Activated naive CD4-positive, alpha-beta T cell (primary cell): ENCODE measurements around the gene TK1.

ENCODE experiments used
- DNase-seq, 4 experiments: peaks; one replicate each; lab custom pipeline; 2025; lab: John Stamatoyannopoulos, UW

TK1 gene

GRCh38 chr17:78219396-78220150 is 32.7 kb upstream of the TK1 start:
- DNase-seq = no peak

- DNase-seq = no peak
These were observed 27.8 kb upstream of the TK1 start for GRCh38 chr17:78214706-78215061.

GRCh38 chr17:78214016-78214705 is 27.3 kb upstream of the TK1 start, which contains the start of gene BIRC5:
BIRC5 (plus strand) TSS chr17:78214253; CDS start chr17:78214317, 64 bp downstream.
- DNase-seq = peak; percentile 66 to 91 (median 86)

GRCh38 chr17:78211032-78211431 is 24.2 kb upstream of the TK1 start:
- no peak for DNase-seq

DNA sequence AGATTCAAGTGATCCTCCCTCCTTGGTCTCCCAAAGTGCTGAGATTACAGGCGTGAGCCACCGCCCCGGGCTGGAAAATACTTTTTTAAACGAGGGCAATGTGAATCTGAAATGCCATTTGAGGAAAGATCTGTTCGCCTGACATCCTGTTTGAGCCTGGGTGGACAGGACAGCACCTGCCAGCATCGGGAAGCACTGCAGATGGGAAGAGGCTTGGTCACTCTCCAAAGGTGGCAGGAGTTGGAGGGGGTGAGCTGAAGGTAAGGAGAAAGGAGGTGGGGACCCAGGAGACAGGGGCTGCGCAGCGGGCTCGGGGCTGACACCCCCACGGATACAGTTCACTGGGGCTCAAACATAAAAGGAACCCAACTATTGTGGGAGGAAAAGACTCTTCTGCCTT is 23.3 kb upstream of the TK1 start:
- no peak for DNase-seq

GRCh38 chr17:78208486-78208885 is 21.6 kb upstream of the TK1 start:
- DNase-seq = no peak

GRCh38 chr17:78206298-78206697 is 19.4 kb upstream of the TK1 start:
- DNase-seq = no peak

DNA sequence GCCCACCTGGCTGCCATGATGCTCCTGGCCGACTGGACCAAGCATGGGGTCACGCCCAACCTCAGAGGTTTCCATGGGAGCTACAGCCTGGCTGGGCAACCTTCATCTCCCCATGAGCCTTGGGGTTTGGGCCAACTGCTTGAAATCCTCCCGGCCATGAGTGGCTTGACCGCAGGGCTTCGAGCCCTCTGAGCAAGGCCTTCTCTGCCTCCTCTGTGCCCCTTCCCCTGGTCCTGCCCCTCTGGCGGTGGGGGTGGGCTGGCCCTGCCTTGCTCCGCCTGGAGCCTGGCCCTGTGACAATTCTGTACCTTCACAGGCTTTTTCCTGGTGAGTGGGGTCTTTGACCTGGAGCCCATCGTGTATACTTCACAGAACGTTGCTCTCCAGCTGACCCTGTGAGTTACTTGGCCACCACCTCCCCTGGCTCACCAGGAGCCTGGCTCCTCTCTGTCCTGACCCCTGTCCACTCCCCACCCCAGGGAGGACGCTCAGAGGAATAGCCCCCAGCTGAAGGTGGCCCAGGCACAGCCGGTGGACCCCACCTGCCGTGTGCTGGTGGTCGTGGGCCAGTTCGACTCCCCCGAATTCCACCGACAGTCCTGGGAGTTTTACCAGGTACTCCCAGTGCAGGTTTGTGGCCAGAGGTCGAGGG is 18.4 kb upstream of the TK1 start:
- no peak for DNase-seq

DNA sequence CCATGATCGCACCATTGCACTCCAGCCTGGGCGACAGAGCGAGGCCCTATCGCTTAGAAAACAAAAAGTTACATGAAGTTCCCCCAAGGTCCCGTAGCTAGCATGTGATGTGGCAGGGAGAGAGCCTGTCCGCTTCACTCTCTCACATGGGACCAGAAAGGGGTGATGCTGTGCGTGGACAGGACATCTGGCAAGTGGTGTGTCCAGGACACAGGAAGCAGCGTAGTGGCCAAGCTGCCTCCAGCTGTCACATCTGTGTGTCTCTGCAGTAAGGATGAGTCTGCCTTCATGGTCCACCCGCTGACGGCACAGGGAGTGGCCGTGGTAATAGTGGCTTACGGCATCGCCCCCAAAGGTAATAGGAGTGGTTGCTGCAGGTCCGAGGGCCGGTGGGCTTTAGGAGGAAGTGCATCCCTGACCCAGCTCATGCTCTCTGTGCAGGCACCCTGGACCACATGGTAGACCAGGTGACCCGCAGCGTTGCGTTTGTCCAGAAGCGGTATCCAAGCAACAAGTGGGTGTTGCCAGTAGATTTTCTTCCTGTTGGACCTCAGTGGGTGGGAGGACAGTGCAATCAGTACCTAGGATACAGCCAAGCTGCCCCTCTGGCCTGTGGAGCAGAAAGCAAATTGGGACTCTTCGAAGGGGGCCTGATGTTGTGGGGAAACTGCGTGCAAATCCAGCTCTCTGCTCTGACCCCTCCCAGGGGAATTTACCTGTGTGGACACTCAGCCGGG is 17.7 kb upstream of the TK1 start:
- DNase-seq = no peak

DNA sequence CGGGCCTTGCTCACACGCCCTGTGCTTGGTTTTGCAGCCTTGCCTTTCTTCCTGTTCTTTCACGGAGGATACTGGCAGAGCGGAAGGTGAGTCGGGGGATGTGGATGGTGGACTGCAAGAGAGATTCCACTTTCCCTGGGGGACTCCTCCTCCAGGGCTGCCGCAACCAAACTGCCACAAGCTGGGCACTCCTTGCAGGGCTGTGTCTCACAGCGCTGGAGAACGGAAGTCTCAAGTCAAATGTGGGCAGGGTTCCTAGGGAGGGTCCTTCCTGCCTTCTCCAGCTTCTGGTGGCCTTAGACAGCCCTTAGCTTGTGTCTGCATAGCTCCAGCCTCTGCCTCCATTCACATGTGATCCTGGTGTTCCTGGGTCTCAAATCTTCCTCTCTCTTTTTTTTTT is 15.8 kb upstream of the TK1 start:
- no peak for DNase-seq

DNA sequence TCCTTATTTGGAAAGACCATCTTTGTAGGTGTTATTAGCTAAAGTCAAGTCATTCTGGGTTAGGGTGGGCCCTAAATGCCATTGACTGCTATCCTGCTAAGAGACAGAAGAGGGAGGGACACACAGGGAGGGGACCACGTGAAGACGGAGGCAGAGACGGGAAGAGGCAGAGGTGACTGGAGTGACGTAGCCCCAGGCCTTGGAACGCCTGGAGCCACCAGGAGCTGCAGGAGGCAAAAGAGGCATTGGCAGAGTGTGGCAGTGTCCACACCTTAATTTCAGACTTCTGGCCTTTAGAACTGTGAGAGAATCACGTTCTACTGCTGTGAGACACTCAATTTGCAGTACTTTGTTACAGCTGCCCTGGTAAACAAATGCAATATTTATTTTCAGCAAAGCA is 13.6 kb upstream of the TK1 start:
- DNase-seq = no peak

DNA sequence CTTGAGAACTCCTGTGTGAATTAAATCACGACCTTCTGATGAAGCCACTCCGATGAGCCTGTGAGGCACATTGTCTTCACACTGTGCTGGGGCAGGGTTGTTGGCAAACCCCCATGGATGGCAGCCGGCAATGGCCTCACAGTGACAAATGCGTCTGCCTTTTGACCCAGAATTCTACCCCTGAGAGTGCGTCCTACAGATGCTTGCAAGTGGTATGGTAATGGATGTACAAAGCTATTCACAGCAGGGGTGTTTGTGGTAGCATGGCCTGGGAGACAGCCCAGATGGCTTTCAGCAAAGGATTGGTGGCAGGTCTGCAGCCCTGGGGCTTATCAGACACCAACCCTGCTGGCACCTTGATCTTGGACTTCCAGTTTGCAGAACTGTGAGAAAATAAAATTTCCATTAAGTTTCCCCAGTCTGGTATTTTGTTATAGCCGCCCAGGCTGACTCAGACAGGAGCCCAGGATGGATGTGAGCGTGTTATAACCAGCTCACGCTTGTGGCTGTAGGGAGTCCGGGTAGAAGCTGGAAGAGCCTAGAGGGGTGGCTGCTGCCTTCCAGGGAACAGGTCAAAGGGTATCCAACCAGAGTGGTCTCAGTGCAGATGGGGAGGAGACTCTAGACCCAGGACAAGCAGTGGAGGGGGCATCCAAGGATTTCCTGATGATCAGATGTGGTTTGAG is 10.4 kb upstream of the TK1 start:
- DNase-seq = no peak

DNA sequence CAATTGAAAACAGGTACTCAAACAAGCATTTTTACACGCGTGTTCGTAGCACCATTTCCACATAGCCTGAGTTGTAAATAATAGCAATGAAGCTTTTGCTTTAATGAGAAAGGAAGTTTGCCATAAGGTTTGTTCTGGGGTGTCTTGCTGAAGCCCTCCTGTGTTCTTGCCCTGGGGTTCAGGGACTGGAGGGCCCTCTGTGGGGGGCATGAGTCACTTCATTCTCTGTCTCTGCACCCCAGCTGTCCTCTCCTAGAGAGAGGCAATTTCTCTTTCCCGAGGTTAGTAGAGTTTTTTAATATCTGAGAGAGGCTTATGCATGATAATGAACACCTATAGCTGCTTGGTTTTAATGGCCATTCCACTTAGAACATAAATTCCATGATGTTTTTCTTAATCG is 9.9 kb upstream of the TK1 start:
- DNase-seq = no peak

DNA sequence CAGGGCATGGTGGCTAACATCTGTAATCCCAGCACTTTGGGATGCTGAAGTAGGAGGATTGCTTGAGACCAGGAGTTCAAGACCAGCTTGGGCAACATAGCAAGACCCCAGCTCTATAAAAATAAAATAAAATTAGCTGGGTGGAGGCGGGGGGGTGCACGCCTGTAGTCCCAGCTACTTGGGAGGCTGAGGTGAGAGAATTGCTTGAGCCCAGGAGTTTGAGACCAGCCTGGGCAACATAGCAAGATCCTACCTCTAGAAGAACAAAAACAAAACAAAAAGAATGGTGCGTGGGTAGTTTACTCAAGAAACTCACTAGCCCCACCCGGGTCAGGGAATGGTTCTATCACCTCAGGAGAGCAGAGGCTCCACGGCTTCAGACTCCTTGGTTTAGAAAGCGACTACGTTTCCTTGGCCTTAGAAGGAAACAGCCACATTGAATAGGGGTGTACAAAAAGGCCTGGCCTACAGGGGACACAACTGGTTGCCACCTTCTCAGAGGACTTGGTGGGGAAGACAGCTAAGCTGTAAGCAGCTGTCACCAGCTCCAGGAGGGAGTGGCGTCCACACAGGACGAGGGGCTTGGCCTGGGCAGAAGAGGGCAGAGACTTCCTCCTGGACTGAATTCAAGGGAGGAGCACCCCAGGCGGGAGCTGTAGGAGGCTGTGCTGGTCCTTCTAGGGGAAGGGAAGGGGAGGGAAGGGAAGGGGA is 716 bp downstream of the TK1 start:
- DNase-seq = no peak

GRCh38 chr17:78184868-78185267 is 2.0 kb downstream of the TK1 start:
- no peak for DNase-seq

DNA sequence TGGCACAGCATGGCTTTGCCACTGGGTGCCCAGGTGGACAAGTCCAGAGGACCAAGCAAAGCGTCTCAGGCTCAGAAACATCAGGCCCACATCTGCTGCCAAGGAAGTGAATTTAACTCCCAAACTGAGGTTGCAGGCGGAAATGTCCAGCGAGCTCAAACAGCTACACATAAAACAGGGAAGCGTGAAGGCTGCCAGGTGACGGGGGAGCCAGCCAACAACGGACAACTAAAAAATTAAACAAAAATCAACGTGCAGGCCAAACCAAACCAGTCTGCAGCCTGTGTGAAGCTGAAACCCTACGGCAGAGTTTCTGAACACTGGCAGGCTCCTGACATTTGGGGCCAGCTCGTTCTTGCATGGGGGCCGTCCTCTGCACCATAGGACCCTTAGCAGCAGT is 2.5 kb downstream of the TK1 start:
- DNase-seq = no peak

DNA sequence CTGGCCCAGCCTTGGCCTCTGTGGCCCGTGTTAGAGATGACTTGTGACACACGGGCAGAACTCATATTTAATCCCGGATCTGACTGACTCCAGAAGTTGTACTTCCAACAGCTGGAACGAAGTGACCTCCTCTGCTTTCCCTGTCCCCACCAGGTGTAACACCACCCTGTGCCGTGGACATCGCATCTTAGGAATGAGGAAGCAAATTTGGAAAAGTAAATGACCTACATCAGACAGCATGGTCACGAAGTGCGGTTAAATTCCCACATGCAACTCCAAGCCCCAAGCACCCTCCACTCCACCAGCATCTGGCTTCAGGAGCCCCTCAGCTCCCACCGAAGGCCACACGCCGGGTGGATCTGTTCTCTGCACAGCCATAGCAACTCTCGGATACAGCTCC is 2.9 kb downstream of the TK1 start:
- DNase-seq = no peak

GRCh38 chr17:78182504-78182903 is 4.3 kb downstream of the TK1 start:
- DNase-seq = no peak

DNA sequence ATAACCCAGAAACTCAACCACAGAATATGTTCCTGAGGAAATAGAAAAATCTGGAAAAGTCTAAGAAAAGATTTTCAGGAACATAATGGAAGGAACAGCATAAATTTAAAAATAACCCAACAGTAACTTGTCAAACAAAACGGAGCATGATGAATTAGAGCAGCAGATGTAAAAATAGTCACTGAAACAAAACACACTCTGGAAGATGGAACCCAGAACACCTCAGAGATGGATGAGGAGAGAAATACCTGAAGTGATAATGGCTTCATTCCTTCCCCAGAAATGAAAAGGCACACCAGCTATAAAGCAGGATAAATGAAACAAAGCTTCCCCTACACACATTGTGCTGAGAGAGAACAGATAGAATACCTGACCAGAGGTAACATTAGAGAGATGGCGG is 6.3 kb downstream of the TK1 start:
- DNase-seq = no peak

GRCh38 chr17:78180083-78180482 is 6.8 kb downstream of the TK1 start:
- no peak for DNase-seq

DNA sequence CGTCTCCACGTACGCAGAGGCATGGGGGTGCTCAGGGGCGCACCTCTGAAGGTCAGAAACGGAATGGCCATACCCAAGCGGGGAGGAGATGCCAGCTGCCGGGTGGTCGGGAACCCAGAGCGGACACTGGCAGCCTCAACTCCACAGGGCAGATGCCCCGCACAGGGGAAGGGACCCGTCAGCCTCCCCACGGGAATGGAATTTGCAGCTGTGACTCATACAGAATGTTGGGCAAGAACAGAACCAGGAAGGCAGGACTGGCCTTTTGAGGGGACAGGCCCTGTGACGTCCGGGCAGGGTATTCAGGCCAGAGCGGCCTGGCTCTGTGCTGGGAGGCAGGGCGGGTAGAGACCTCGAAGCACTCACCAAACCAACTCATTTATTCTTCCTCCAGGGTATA is 7.5 kb downstream of the TK1 start:
- no peak for DNase-seq
